Lower lobe of right lung (tissue), 2 donors: ENCODE results near the gene UBASH3B. TPM values are rescaled to one million over a fixed set of nuclear protein-coding genes. Genes with fewer than 3 reads are reported as not detected.
A peak's percentile ranks its signal among the peaks of the same experiment; 100 is the strongest.

ENCODE experiments used
- ATAC-seq, 2 donors: fragments of 200-7000 bp; cut with Tn5 transposase; one replicate each; pipeline ENCODE4 v1.9.1; 2020 to 2022; ENCODE audit warnings: mild to moderate bottlenecking in 2 of 2, moderate library complexity in 2 of 2
- DNase-seq: peaks from one replicate; pipeline ENCODE4 v3.0.0-alpha.2; 2020
- H3K27ac ChIP-seq: fragments of 200-600 bp; one replicate; pipeline ENCODE4 v1.8.0; 2022
- H3K27me3 ChIP-seq: fragments of 200-600 bp; one replicate; pipeline ENCODE4 v1.8.0; 2022; ENCODE audit warnings: low read depth
- H3K36me3 ChIP-seq: fragments of 200-600 bp; one replicate; pipeline ENCODE4 v1.8.0; 2022; ENCODE audit warnings: mild to moderate bottlenecking
- H3K4me1 ChIP-seq: fragments of 200-600 bp; one replicate; pipeline ENCODE4 v1.8.0; 2022
- H3K4me3 ChIP-seq: fragments of 200-600 bp; one replicate; pipeline ENCODE4 v1.8.0; 2022; ENCODE audit warnings: mild to moderate bottlenecking
- H3K9me3 ChIP-seq: fragments of 200-600 bp; one replicate; pipeline ENCODE4 v1.8.0; 2022
- CTCF ChIP-seq: fragments of 200-600 bp; IDR thresholded peaks from one replicate; pipeline ENCODE4 v1.8.0; 2022; ENCODE audit warnings: antibody characterized with exemption, mild to moderate bottlenecking
- intact Hi-C: fragments of 100-400 bp; cut with DNase I; formaldehyde crosslinking; loops from one replicate; pipeline ENCODE4 v1.11.0; 2022
- total RNA-seq: library from RNA; stranded (reverse); fragmentation: NEBNext Ultra II Directional; extraction: Animal tissue kit (Norgen Biotek cat#: 25700); gene quantifications from one replicate; pipeline ENCODE4 v1.2.1, GENCODE V29; 2021
- donor health status: DM: no; HTN: yes; CAD: no; lungs with severe emphysema.

Gene UBASH3B
- total RNA-seq, 1 donor from 2014 or later = 64.7 TPM

GRCh38 chr11:122863704-122864326 lies 208.3 kb downstream of the UBASH3B start:
- ATAC-seq (peak; percentile 56 to 76), DNase-seq (no peak)
- Histone ChIP-seq H3K9me3 (no peaks in the 10 kb centered on the region), H3K36me3 (no peaks in the 10 kb centered on the region), H3K4me3 (peak overlapping the region; percentile 32), H3K27ac (peak overlapping the region; percentile 46), H3K4me1 (no peaks in the 10 kb centered on the region), H3K27me3 (peaks cover 6% of the 10 kb centered on the region)
- intact Hi-C loops = loop anchor here (5.0 kb wide), 1 partner anchor 158 kb away; no protein-coding TSS in a partner anchor
- TF ChIP-seq CTCF = peak; percentile 82

Other genes starting within 250 kb of the UBASH3B start
- 11.1 TPM for gene CRTAM, start 182.8 kb downstream of the UBASH3B start, total RNA-seq
- 10.4 TPM for gene JHY, start 227.0 kb downstream of the UBASH3B start, total RNA-seq